ENCODE data around the gene FOXP3. TPM values are rescaled to one million over a fixed set of nuclear protein-coding genes. Genes with fewer than 3 reads are reported as not detected.

Gene FOXP3
- total and polyA plus RNA-seq, 2 of the 4 experiments (the other 2 are of a cell fraction) = 0.05 TPM; not detected in 1

- H3K9me1 ChIP-seq (ENCODE audit: insufficient read depth, low read length) = no peaks in the 10 kb centered on the region
- in situ Hi-C loops (cut with MboI; ENCODE audit: low sequenced_read_pairs) (no loop called here), intact Hi-C loops (cut with micrococcal nuclease) (no loop called here), dilution Hi-C loops (cut with HindIII; ENCODE audit: low sequenced_read_pairs, unreplicated experiment) (no loop called here)
- ATAC-seq (ENCODE audit: low read depth) (no peak), DNase-seq (no peak)
- H3K4me1 ChIP-seq (ENCODE audit: control insufficient read depth, insufficient read depth, low read length) = no peaks in the 10 kb centered on the region
- no peak overlapping the region for H2BK120ac ChIP-seq (ENCODE audit: low read depth, low read length)
- H3K79me1 ChIP-seq (ENCODE audit: low read depth in 1 of 2, low read length in 2 of 2) = no peaks in the 10 kb centered on the region
- no peak overlapping the region for H2AK9ac ChIP-seq (replicated peaks; ENCODE audit: low read depth, low read length, poor library complexity)
- H2AFZ ChIP-seq (replicated peaks; ENCODE audit: low read length, poor library complexity) = no peak overlapping the region
- no peak overlapping the region for H3K23ac ChIP-seq (ENCODE audit: low read depth, low read length)
- H3K4me2 ChIP-seq (ENCODE audit: low read depth, low read length) = no peak overlapping the region
- no peak overlapping the region for H2BK5ac ChIP-seq (ENCODE audit: low read depth, low read length, poor library complexity, severe bottlenecking)
- no peak overlapping the region for H2BK15ac ChIP-seq (ENCODE audit: low read depth, low read length)
- H3K56ac ChIP-seq (ENCODE audit: extremely low read depth, insufficient read depth, low read length) = no peak overlapping the region
- POLR2A ChIA-PET (ENCODE audit: unreplicated experiment) = no interaction called here
- H3K9me3 ChIP-seq (ENCODE audit: control insufficient read depth, insufficient read depth, low read length) = peaks cover 4% of the 10 kb centered on the region
- no peak overlapping the region for H3K18ac ChIP-seq (ENCODE audit: low read depth, low read length)
- CTCF ChIA-PET = interaction anchor here (1.4 kb wide), 1 partner anchor 54 kb away, joined by 4 read pairs; no protein-coding TSS in a partner anchor
- 72% methylated on average over 8 of the region's 14 CpGs; no CpG with 5 or more reads in 1 of the 2 experiments for WGBS, 2 experiments (ENCODE audit: extremely low coverage in 2 of 2, insufficient read length in 1 of 2)
- no peak overlapping the region for H3K9ac ChIP-seq (ENCODE audit: low read depth, low read length)
- H3K4me3 ChIP-seq (ENCODE audit: insufficient read depth, low read depth, low read length) = no peak overlapping the region
- TF ChIP-seq CTCF (conservative IDR thresholded peaks at IDR 0.05; ENCODE audit: low read depth, low read length) (no peak), MAFK (IDR thresholded peaks at IDR 0.05; ENCODE audit: low read depth, low read length) (no peak), BHLHE40 (IDR thresholded peaks at IDR 0.05; ENCODE audit: low read depth, low read length) (no peak), RCOR1 (IDR thresholded peaks at IDR 0.05; ENCODE audit: insufficient replicate concordance, low read length) (no peak), RAD21 (IDR thresholded peaks at IDR 0.05; ENCODE audit: low read length) (no peak), MXI1 (IDR thresholded peaks at IDR 0.05; ENCODE audit: borderline replicate concordance, low read depth, low read length) (no peak), FOS (IDR thresholded peaks at IDR 0.05; ENCODE audit: low read depth, low read length) (no peak), ELK1 (IDR thresholded peaks at IDR 0.05; ENCODE audit: borderline replicate concordance, low read depth, low read length) (no peak), MAZ (IDR thresholded peaks at IDR 0.05; ENCODE audit: borderline replicate concordance, low read depth, low read length) (no peak), USF2 (IDR thresholded peaks at IDR 0.05; ENCODE audit: low read depth, low read length) (no peak), NFE2L2 (IDR thresholded peaks at IDR 0.05; ENCODE audit: low read depth, low read length) (no peak), CHD1 (IDR thresholded peaks at IDR 0.05; ENCODE audit: low read depth, low read length) (no peak)
- no peaks in the 10 kb centered on the region for H3K36me3 ChIP-seq (ENCODE audit: control insufficient read depth, insufficient read depth, low read length)
- no peak overlapping the region for H3K14ac ChIP-seq (replicated peaks; ENCODE audit: low read depth, low read length)
- no peak overlapping the region for H4K91ac ChIP-seq (ENCODE audit: insufficient read depth, low read depth, low read length)
- no TSS peak for BruUV-seq (replicated peaks)
- no peak overlapping the region for H4K8ac ChIP-seq (ENCODE audit: low read depth in 2 of 2, low read length in 2 of 2)
- no peak overlapping the region for H3K4ac ChIP-seq (ENCODE audit: low read depth, low read length)
- no peak overlapping the region for H3K27ac ChIP-seq (ENCODE audit: insufficient read depth, low read length)
- H4K20me1 ChIP-seq (ENCODE audit: insufficient read depth, low read length) = no peaks in the 10 kb centered on the region
- H4K5ac ChIP-seq (ENCODE audit: low read depth, low read length) = no peak overlapping the region
- no peak overlapping the region for H2BK20ac ChIP-seq (ENCODE audit: low read depth, low read length)
- no peak overlapping the region for H2AK5ac ChIP-seq (ENCODE audit: low read depth, low read length)
- no peaks in the 10 kb centered on the region; the same call in none of the 2 replicates for H3K27me3 ChIP-seq (ENCODE audit: control insufficient read depth, insufficient read depth, low read length)
Measured at GRCh38 chrX:49214996-49215526, 49.4 kb downstream of the FOXP3 start.
